GM12878 (cell line): ENCODE measurements around the gene PERP. TPM values are rescaled to one million over a fixed set of nuclear protein-coding genes. Genes with fewer than 3 reads are reported as not detected.
A peak's percentile ranks its signal among the peaks of the same experiment; 100 is the strongest.

Experiments
- EED ChIP-seq: sonication (generic); IDR thresholded peaks from 2 replicates; pipeline ENCODE4 v1.6.1; 2016; ENCODE audit warnings: antibody characterized with exemption, low read depth
- PAX8 ChIP-seq: fragments of 450-650 bp; IDR thresholded peaks from 2 replicates; pipeline ENCODE4 v1.6.1; 2017; ENCODE audit warnings: mild to moderate bottlenecking, moderate library complexity
- PKNOX1 ChIP-seq: fragments of 450-650 bp; IDR thresholded peaks from 2 replicates; pipeline ENCODE4 v1.6.1; 2016; ENCODE audit warnings: mild to moderate bottlenecking
- POU2F2 ChIP-seq: IDR thresholded peaks from 3 replicates; pipeline ENCODE4 v1.6.1; 2011; ENCODE audit warnings: low read depth, mild to moderate bottlenecking, low read length, borderline replicate concordance
- RAD21 ChIP-seq: IDR thresholded peaks from 2 replicates; pipeline ENCODE4 v1.6.1; 2011; ENCODE audit warnings: mild to moderate bottlenecking, low read depth, low read length, moderate library complexity; ENCODE audit not compliant: insufficient read depth
- SUPT20H ChIP-seq: IDR thresholded peaks from 2 replicates; pipeline ENCODE4 v1.6.1; 2011; ENCODE audit warnings: low read depth, mild to moderate bottlenecking, low read length, moderate library complexity, borderline replicate concordance; ENCODE audit not compliant: control insufficient read depth
- TAF1 ChIP-seq: IDR thresholded peaks from 2 replicates; pipeline ENCODE4 v1.6.1; 2011; ENCODE audit warnings: mild to moderate bottlenecking, low read depth, low read length, borderline replicate concordance
- YY1 ChIP-seq: IDR thresholded peaks from 2 replicates; pipeline ENCODE4 v1.6.1; 2011; ENCODE audit warnings: low read depth, mild to moderate bottlenecking, low read length
- ZNF384 ChIP-seq: IDR thresholded peaks from 2 replicates; pipeline ENCODE4 v1.6.1; 2012; ENCODE audit warnings: low read depth, mild to moderate bottlenecking, low read length, improper control_type of control experiment, borderline replicate concordance
- polyA plus RNA-seq, 11 experiments: library from polyadenylated mRNA; depleted of rRNA in 4 of 11; unstranded in 6 of 11; stranded (reverse) in 5 of 11; fragments of >200 nt; fragmentation: Nextera tagmentation in 4 of 11; fragmentation: Illumina TruSeq in 1 of 11; extraction: Ambion mirVana in 4 of 11; extraction: Trizol in 1 of 11; gene quantifications; 1 replicate in 1 of 11; 2 replicates in 10 of 11; pipeline versions ENCODE4 v1.2.1 to v1.2.3, GENCODE V29; 2011 to 2016; ENCODE audit warnings: inconsistent platforms in 2 of 11, missing spikeins in 2 of 11, low read depth in 1 of 11
- total RNA-seq, 4 experiments: library from RNA; depleted of rRNA in 3 of 4; stranded (reverse); fragments of >200 nt in 3 of 4; fragmentation: Illumina TruSeq in 1 of 4; extraction: Trizol in 1 of 4; gene quantifications; 2 replicates each; pipeline versions ENCODE4 v1.2.1 to v1.2.3, GENCODE V29; 2013 to 2021

PERP gene
- total and polyA plus RNA-seq, 10 of the 15 experiments (the other 5 are each of a cell fraction or from before 2014, with no cell fraction given) = 0.37 to 2.4 (median 0.75) TPM

DNA sequence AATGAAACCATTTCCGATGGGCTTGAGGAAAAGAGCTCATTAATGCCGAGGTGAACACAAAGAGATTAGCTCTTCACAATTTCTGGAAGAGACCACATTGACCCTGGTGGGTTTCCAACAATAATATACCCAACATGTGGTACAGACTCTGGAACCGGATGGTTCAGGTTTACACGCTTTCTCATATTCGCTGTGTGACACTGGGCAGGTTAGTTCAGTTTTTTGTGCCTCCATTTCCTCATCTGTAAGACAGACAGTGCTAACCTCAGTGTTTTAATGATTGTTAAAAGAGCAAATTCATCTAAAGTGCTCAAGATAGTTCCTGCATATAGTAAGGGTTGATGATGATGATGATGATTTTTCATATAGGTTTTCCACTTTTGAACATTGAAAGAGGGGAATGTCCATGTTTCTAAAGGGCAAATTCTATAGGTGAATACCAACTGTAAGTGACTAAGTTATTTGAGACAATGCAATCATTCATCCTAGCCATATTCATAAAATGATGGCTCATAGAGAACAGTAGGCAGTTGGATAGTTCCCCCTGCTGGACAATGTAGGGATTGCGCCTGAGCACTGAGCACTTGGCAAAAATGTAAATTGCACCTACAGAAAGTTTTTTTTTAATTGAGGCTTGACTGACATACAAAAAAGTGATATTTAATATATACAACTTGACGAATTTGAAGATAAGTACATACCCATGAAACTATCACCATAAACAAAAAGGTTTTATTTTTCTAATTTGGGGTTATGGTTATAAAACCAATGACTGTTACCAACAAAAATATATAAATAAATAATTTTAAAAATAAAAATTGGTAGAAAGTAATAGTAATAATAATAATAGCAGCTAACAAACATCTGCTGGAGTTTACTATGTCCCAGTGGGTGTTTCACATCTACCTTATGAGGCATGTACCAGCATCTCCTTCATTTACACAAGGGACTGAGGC, 2.1 kb upstream of the PERP start (continued):
- peak; percentile 48; the same call in 1 of the 2 replicates for TF ChIP-seq ZNF384
- peak; percentile 88 for TF ChIP-seq RAD21
- TF ChIP-seq PAX8 = no peak
- no peak for TF ChIP-seq EED
- TF ChIP-seq SUPT20H = no peak
- no peak for TF ChIP-seq TAF1
- peak; percentile 33; the same call in 1 of the 3 replicates for TF ChIP-seq POU2F2
- TF ChIP-seq PKNOX1 = peak; percentile 57; the same call in 1 of the 2 replicates
- TF ChIP-seq YY1 = peak; percentile 69
- TF ChIP-seq, all 136 proteins: peak for 8
